HepG2 (cell line): Measurements from ENCODE around the gene HINT2. TPM values are rescaled to one million over a fixed set of nuclear protein-coding genes. Genes with fewer than 3 reads are reported as not detected.
A peak's percentile ranks its signal among the peaks of the same experiment; 100 is the strongest.

Experiments used
- ATAC-seq: fragments of 200-7000 bp; cut with Tn5 transposase; 3 replicates; pipeline ENCODE4 v1.9.1; 2020; ENCODE audit warnings: mild to moderate bottlenecking, moderate library complexity
- BruUV-seq: library from RNA; stranded (reverse); fragments of 400-500 nt; replicated peaks from 2 replicates; lab custom pipeline; 2021; lab: Mats Ljungman, UMichigan
- CTCF ChIA-PET: fragments of 300-600 bp; formaldehyde crosslinking; extraction: SDS; loops from one replicate; lab custom pipeline; 2021; ENCODE audit warnings: low total read pairs, inconsistent platforms, low intra/inter-chr PET ratio; lab: Yijun Ruan, JAX
- POLR2A ChIA-PET: fragments of 350-600 bp; sonication (Branson Sonifier 250); formaldehyde crosslinking; loops from one replicate; lab custom pipeline; 2020; ENCODE audit warnings: antibody characterized with exemption, inconsistent platforms; lab: Yijun Ruan, JAX
- DNase-seq: peaks from one replicate; pipeline ENCODE4 v3.0.0-alpha.2; 2015; ENCODE audit warnings: low spot score
- FAIRE-seq: peaks from 3 replicates; lab custom pipeline; 2011; peaks lifted over from hg19 to GRCh38; lab: Jason Lieb, UNC
- H2AFZ ChIP-seq: one replicate; pipeline ENCODE4 v1.6.1; 2011; ENCODE audit warnings: low read length, inconsistent platforms
- H3K27ac ChIP-seq: fragments of 300-600 bp; 3 replicates; pipeline ENCODE4 v1.8.0; 2011; ENCODE audit warnings: mixed run types, mild to moderate bottlenecking, mixed read lengths, low read length, inconsistent platforms; ENCODE audit not compliant: insufficient read depth; ENCODE audit errors: extremely low read length
- H3K27me3 ChIP-seq, 2 experiments: fragments of 200-600 bp in 1 of 2; 2 replicates in 1 of 2; 3 replicates in 1 of 2; pipeline versions ENCODE4 v1.6.0 to v1.8.0; 2011; ENCODE audit warnings: low read length in 2 of 2, mild to moderate bottlenecking in 2 of 2, moderate library complexity in 2 of 2, inconsistent platforms in 1 of 2; ENCODE audit not compliant: insufficient read depth in 2 of 2, control insufficient read depth in 1 of 2
- H3K36me3 ChIP-seq, 2 experiments: fragments of 200-600 bp in 1 of 2; replicated peaks in 1 of 2; 2 replicates in 1 of 2; 3 replicates in 1 of 2; pipeline versions ENCODE4 v1.5.1 to v1.8.0; 2011; ENCODE audit warnings: low read length in 2 of 2, inconsistent platforms in 1 of 2; ENCODE audit not compliant: insufficient read depth in 2 of 2, control insufficient read depth in 1 of 2
- H3K4me1 ChIP-seq: 2 replicates; pipeline ENCODE4 v1.5.1; 2012; ENCODE audit warnings: low read length, inconsistent platforms; ENCODE audit not compliant: insufficient read depth
- H3K4me2 ChIP-seq: 2 replicates; pipeline ENCODE4 v1.6.0; 2011; ENCODE audit warnings: low read depth, low read length, inconsistent platforms
- H3K4me3 ChIP-seq, 3 experiments: fragments of 200-600 bp in 1 of 3; sonication (generic), shearing (Covaris generic) in 1 of 3; replicated peaks in 1 of 3; 2 replicates each; pipeline ENCODE4 v1.5.1; 2011 to 2016; ENCODE audit warnings: low read length in 3 of 3, inconsistent platforms in 2 of 3, low read depth in 2 of 3, mild to moderate bottlenecking in 2 of 3, control low read depth in 1 of 3, mixed read lengths in 1 of 3; ENCODE audit not compliant: insufficient read depth in 1 of 3
- H3K79me2 ChIP-seq: one replicate; pipeline ENCODE4 v1.6.1; 2011; ENCODE audit warnings: low read length, inconsistent platforms; ENCODE audit not compliant: insufficient read depth
- H3K9ac ChIP-seq: 2 replicates; pipeline ENCODE4 v1.6.0; 2011; ENCODE audit warnings: mild to moderate bottlenecking, low read depth, low read length, inconsistent platforms; ENCODE audit not compliant: insufficient read depth
- H3K9me3 ChIP-seq: 2 replicates; pipeline ENCODE4 v1.5.1; 2012; ENCODE audit warnings: mild to moderate bottlenecking, low read length
- H4K20me1 ChIP-seq: 2 replicates; pipeline ENCODE4 v1.6.0; 2011; ENCODE audit warnings: inconsistent platforms, mild to moderate bottlenecking, low read length, moderate library complexity; ENCODE audit not compliant: insufficient read depth
- ATF7-NPFF ChIP-seq: sonication (generic); formaldehyde crosslinking; IDR thresholded peaks from 2 replicates; pipeline ENCODE4 v1.8.1; 2023; ENCODE audit warnings: mild to moderate bottlenecking, low read depth, missing genetic modification reagents, moderate library complexity
- BORCS8-MEF2B ChIP-seq: sonication (generic); formaldehyde crosslinking; IDR thresholded peaks from 2 replicates; pipeline ENCODE4 v1.8.0; 2022; ENCODE audit warnings: mild to moderate bottlenecking, missing genetic modification reagents
- FOXC1 ChIP-seq: sonication (generic); formaldehyde crosslinking; IDR thresholded peaks from 2 replicates; pipeline ENCODE4 v1.8.0; 2022; ENCODE audit warnings: mild to moderate bottlenecking, missing genetic modification reagents, borderline replicate concordance
- HNRNPLL ChIP-seq: fragments of 200-400 bp; formaldehyde crosslinking; IDR thresholded peaks from 2 replicates; pipeline ENCODE4 v1.6.1; 2017; ENCODE audit warnings: mild to moderate bottlenecking, low read depth, low read length; ENCODE audit not compliant: poor library complexity, severe bottlenecking
- KDM2A ChIP-seq: sonication (generic); formaldehyde crosslinking; IDR thresholded peaks from 2 replicates; pipeline ENCODE4 v1.4.0; 2020; ENCODE audit warnings: low read depth, missing genetic modification reagents, borderline replicate concordance
- KDM5B ChIP-seq: sonication (generic); formaldehyde crosslinking; IDR thresholded peaks from 2 replicates; pipeline ENCODE4 v1.4.0; 2020; ENCODE audit warnings: missing genetic modification reagents, mild to moderate bottlenecking, borderline replicate concordance
- LCORL ChIP-seq, 2 experiments: fragments of 450-650 bp in 1 of 2; sonication (generic) in 1 of 2; formaldehyde crosslinking in 1 of 2; IDR thresholded peaks; 2 replicates each; pipeline versions ENCODE4 v1.5.0 to v1.6.1; 2017 to 2020; ENCODE audit warnings: antibody characterized with exemption in 1 of 2, missing genetic modification reagents in 1 of 2
- NFKB2 ChIP-seq: sonication (generic); formaldehyde crosslinking; IDR thresholded peaks from 2 replicates; pipeline ENCODE4 v1.4.0; 2020; ENCODE audit warnings: missing genetic modification reagents, borderline replicate concordance
- POLR2AphosphoS5 ChIP-seq: IDR thresholded peaks from 2 replicates; pipeline ENCODE4 v1.6.1; 2012; ENCODE audit warnings: low read depth, low read length
- RFX3 ChIP-seq: IDR thresholded peaks from 2 replicates; pipeline ENCODE4 v1.6.1; 2016; ENCODE audit warnings: missing biosample characterization, missing genetic modification reagents
- SAP130 ChIP-seq: IDR thresholded peaks from 2 replicates; pipeline ENCODE4 v1.6.1; 2016; ENCODE audit warnings: low read depth
- SRSF1 ChIP-seq: fragments of 200-400 bp; formaldehyde crosslinking; optimal IDR thresholded peaks from 2 replicates; pipeline ENCODE3; 2017; ENCODE audit warnings: mild to moderate bottlenecking, low read depth, low read length, moderate library complexity
- TOPORS ChIP-seq: sonication (generic); formaldehyde crosslinking; IDR thresholded peaks from 2 replicates; pipeline ENCODE4 v1.8.0; 2023; ENCODE audit warnings: mild to moderate bottlenecking, missing genetic modification reagents
- TP53 ChIP-seq: sonication (generic); formaldehyde crosslinking; conservative IDR thresholded peaks from 2 replicates; pipeline ENCODE4 v1.4.0; 2020; ENCODE audit warnings: missing genetic modification reagents
- ZIK1 ChIP-seq: sonication (generic); formaldehyde crosslinking; IDR thresholded peaks from 2 replicates; pipeline ENCODE4 v1.5.0; 2020; ENCODE audit warnings: mild to moderate bottlenecking, low read depth, missing genetic modification reagents, borderline replicate concordance
- ZMYM4 ChIP-seq: sonication (generic); formaldehyde crosslinking; IDR thresholded peaks from 2 replicates; pipeline ENCODE4 v1.8.1; 2023; ENCODE audit warnings: mild to moderate bottlenecking, missing genetic modification reagents
- ZNF350 ChIP-seq: sonication (generic); formaldehyde crosslinking; IDR thresholded peaks from 2 replicates; pipeline ENCODE4 v1.4.0; 2020; ENCODE audit warnings: mild to moderate bottlenecking, low read depth, missing genetic modification reagents, borderline replicate concordance
- WGBS: methylation state at CpG from one replicate; pipeline ENCODE4 v1.1.6; 2017; ENCODE audit warnings: low lambda C conversion rate; 5-methylcytosine and 5-hydroxymethylcytosine counted together
- in situ Hi-C: cut with HindIII; loops from 2 replicates; pipeline ENCODE4 v1.10.0; 2017; ENCODE audit warnings: low pct_unique_long_range_greater_than_20kb; ENCODE audit not compliant: extremely low pct_ligation_motif_present
- intact Hi-C: fragments of 100-400 bp; cut with micrococcal nuclease; formaldehyde crosslinking; loops from one replicate; pipeline ENCODE4 v1.10.0; 2022; ENCODE audit not compliant: unreplicated experiment
- polyA plus RNA-seq, 8 experiments: library from polyadenylated mRNA; depleted of rRNA in 3 of 8; stranded (reverse) in 7 of 8; unstranded in 1 of 8; fragments of >200 nt; fragmentation: Illumina TruSeq in 4 of 8; extraction: Trizol in 4 of 8; gene quantifications; 2 replicates each; pipeline versions ENCODE4 v1.2.1 to v1.2.3, GENCODE V29; 2011 to 2016; ENCODE audit warnings: low read depth in 4 of 8, missing spikeins in 1 of 8, mixed read lengths in 1 of 8; ENCODE audit not compliant: insufficient read depth in 1 of 8
- total RNA-seq, 5 experiments: library from RNA; depleted of rRNA; stranded (reverse); fragments of >200 nt; fragmentation: Illumina TruSeq; extraction: Trizol; gene quantifications; 2 replicates each; pipeline ENCODE4 v1.2.3, GENCODE V29; 2016; ENCODE audit warnings: low read depth in 1 of 5
- TF ChIP-seq, protein P1 (sequence below): sonication (generic); formaldehyde crosslinking; IDR thresholded peaks from 2 replicates; pipeline ENCODE4 v1.8.0; 2022; ENCODE audit warnings: missing genetic modification reagents, mild to moderate bottlenecking, borderline replicate concordance
- TF ChIP-seq, protein P2 (sequence below): IDR thresholded peaks from 2 replicates; pipeline ENCODE4 v1.6.1; 2016; ENCODE audit warnings: mild to moderate bottlenecking
- TF ChIP-seq, protein P3 (sequence below): sonication (generic); formaldehyde crosslinking; IDR thresholded peaks from 2 replicates; pipeline ENCODE4 v1.4.0; 2020; ENCODE audit warnings: mild to moderate bottlenecking, missing genetic modification reagents

HINT2 gene
- total and polyA plus RNA-seq, 2 of the 13 experiments (the other 11 are each of a cell fraction or from before 2014, with no cell fraction given), result 37.9 to 56.2 TPM

DNA sequence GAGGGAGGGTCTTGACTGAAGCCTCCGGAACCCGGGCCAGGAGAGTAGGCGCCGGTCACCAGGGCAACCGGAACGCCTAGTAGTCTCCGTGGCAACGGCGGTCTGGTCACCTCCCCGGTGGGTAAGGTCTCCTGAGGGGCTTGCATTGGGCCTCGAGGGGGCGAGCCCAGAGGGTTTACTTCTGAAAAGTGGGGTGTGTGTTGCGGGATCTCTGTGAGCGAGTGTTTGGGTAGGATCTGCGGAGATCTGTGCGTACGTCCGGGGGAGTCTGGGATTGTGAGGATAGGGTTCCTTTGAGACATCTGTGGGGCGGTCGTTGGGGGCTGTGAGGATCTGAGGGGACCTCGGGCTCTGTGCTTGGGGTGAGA is 13.9 kb upstream of the HINT2 start, which contains the start of gene FAM221B:
Gene FAM221B (minus strand): TSS at position 17 of the 368 bp plus-strand sequence. CDS start 2,571 bp downstream, outside the sequence.
- intact Hi-C loops, result loop anchor here (1.0 to 5.0 kb wide), 2 partner anchors 13 to 96 kb away; partner anchors contain the start of genes CREB3, HINT2 and TLN1
- in situ Hi-C loops, result loop anchor here (5.0 kb wide), 1 partner anchor 54 kb away; no protein-coding TSS in a partner anchor
- FAIRE-seq, result no peak
- WGBS, result 0% methylated on average over 14 of the region's 21 CpGs
- peaks cover 40% of the 10 kb centered on the region for H3K4me1 ChIP-seq
- no peak for DNase-seq
- no peak within 1 kb of the TSS for H2AFZ ChIP-seq
- H3K79me2 ChIP-seq, result no peaks in the 10 kb centered on the region
- ATAC-seq, result no peak
- no peaks in the 10 kb centered on the region for H3K27me3 ChIP-seq
- ChIA-PET POLR2A (interaction anchor here (0.6 to 2.3 kb wide), 5 partner anchors 15 to 139 kb away, joined by 3 to 15 read pairs (median 3); partner anchors contain the start of genes HINT2 and TPM2), CTCF (no interaction called here)
- BruUV-seq, result no TSS peak
- no peaks in the 10 kb centered on the region for H3K36me3 ChIP-seq
- H3K4me3 ChIP-seq, result peak within 1 kb of the TSS; percentile 61 to 81 (median 73)
- H3K4me2 ChIP-seq, result peak within 1 kb of the TSS; percentile 90
- H3K27ac ChIP-seq, result peak within 1 kb of the TSS; percentile 44
- H4K20me1 ChIP-seq, result no peaks in the 10 kb centered on the region
- H3K9ac ChIP-seq, result peak within 1 kb of the TSS; percentile 58
- H3K9me3 ChIP-seq, result no peaks in the 10 kb centered on the region
- TF ChIP-seq ZIK1 (CRISPR knock-in tag), result 0 out of 2 replicates have a peak, but pooled peaks have one; percentile 28
- TF ChIP-seq KDM2A (CRISPR knock-in tag), result peak; percentile 47; the same call in 1 of the 2 replicates
- TF ChIP-seq NFKB2 (CRISPR knock-in tag), result 0 out of 2 replicates have a peak, but pooled peaks have one; percentile 24
- no peak for TF ChIP-seq ATF7-NPFF (CRISPR knock-in tag)
- TF ChIP-seq KDM5B (CRISPR knock-in tag), result 0 out of 2 replicates have a peak, but pooled peaks have one; percentile 19
- TF ChIP-seq, protein P1, sequence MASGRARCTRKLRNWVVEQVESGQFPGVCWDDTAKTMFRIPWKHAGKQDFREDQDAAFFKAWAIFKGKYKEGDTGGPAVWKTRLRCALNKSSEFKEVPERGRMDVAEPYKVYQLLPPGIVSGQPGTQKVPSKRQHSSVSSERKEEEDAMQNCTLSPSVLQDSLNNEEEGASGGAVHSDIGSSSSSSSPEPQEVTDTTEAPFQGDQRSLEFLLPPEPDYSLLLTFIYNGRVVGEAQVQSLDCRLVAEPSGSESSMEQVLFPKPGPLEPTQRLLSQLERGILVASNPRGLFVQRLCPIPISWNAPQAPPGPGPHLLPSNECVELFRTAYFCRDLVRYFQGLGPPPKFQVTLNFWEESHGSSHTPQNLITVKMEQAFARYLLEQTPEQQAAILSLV (CRISPR knock-in tag), result no peak
- TF ChIP-seq POLR2AphosphoS5, result peak; percentile 30; the same call in 1 of the 2 replicates
- TF ChIP-seq TOPORS, result 0 out of 2 replicates have a peak, but pooled peaks have one; percentile 19
- no peak for TF ChIP-seq LCORL (IDR thresholded peaks at IDR 0.05)
- 0 out of 2 replicates have a peak, but pooled peaks have one; percentile 23 for TF ChIP-seq LCORL (CRISPR knock-in tag; IDR thresholded peaks at IDR 0.05)
- TF ChIP-seq RFX3 (CRISPR knock-in tag), result peak; percentile 77
- 0 out of 2 replicates have a peak, but pooled peaks have one; percentile 37 for TF ChIP-seq BORCS8-MEF2B (CRISPR knock-in tag)
- TF ChIP-seq, protein P2, sequence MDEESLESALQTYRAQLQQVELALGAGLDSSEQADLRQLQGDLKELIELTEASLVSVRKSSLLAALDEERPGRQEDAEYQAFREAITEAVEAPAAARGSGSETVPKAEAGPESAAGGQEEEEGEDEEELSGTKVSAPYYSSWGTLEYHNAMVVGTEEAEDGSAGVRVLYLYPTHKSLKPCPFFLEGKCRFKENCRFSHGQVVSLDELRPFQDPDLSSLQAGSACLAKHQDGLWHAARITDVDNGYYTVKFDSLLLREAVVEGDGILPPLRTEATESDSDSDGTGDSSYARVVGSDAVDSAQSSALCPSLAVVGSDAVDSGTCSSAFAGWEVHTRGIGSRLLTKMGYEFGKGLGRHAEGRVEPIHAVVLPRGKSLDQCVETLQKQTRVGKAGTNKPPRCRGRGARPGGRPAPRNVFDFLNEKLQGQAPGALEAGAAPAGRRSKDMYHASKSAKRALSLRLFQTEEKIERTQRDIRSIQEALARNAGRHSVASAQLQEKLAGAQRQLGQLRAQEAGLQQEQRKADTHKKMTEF (CRISPR knock-in tag), result no peak
- 0 out of 2 replicates have a peak, but pooled peaks have one; percentile 22 for TF ChIP-seq ZNF350
- 0 out of 2 replicates have a peak, but pooled peaks have one; percentile 21 for TF ChIP-seq FOXC1
- TF ChIP-seq SAP130, result peak; percentile 57
- TF ChIP-seq HNRNPLL, result no peak
- peak; percentile 65 for TF ChIP-seq SRSF1
- TF ChIP-seq, protein P3, sequence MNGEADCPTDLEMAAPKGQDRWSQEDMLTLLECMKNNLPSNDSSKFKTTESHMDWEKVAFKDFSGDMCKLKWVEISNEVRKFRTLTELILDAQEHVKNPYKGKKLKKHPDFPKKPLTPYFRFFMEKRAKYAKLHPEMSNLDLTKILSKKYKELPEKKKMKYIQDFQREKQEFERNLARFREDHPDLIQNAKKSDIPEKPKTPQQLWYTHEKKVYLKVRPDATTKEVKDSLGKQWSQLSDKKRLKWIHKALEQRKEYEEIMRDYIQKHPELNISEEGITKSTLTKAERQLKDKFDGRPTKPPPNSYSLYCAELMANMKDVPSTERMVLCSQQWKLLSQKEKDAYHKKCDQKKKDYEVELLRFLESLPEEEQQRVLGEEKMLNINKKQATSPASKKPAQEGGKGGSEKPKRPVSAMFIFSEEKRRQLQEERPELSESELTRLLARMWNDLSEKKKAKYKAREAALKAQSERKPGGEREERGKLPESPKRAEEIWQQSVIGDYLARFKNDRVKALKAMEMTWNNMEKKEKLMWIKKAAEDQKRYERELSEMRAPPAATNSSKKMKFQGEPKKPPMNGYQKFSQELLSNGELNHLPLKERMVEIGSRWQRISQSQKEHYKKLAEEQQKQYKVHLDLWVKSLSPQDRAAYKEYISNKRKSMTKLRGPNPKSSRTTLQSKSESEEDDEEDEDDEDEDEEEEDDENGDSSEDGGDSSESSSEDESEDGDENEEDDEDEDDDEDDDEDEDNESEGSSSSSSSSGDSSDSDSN (CRISPR knock-in tag), result 0 out of 2 replicates have a peak, but pooled peaks have one; percentile 23
- TF ChIP-seq TP53, result no peak
- peak; percentile 10; the same call in 1 of the 2 replicates for TF ChIP-seq ZMYM4 (CRISPR knock-in tag)
